T-helper 1 cell treated with Interleukin-12 subunit alpha and Interleukin-12 subunit beta and Interleukin-4 antibody, amounts not matched to agents 30 ng/mL and 1 ng/mL, for 36 hours (primary cell): ENCODE data around the gene GSE1. TPM values are rescaled to one million over a fixed set of nuclear protein-coding genes. Genes with fewer than 3 reads are reported as not detected.

Source experiments
- intact Hi-C: fragments of 100-400 bp; cut with micrococcal nuclease; formaldehyde crosslinking; loops from one replicate; pipeline ENCODE4 v1.15.1; 2024
- total RNA-seq: library from RNA; stranded (reverse); gene quantifications from 2 replicates; pipeline ENCODE4 v1.2.3, GENCODE V29; 2022

The GSE1 gene
- total RNA-seq, 1 donor from 2014 or later: 30.2 TPM

DNA sequence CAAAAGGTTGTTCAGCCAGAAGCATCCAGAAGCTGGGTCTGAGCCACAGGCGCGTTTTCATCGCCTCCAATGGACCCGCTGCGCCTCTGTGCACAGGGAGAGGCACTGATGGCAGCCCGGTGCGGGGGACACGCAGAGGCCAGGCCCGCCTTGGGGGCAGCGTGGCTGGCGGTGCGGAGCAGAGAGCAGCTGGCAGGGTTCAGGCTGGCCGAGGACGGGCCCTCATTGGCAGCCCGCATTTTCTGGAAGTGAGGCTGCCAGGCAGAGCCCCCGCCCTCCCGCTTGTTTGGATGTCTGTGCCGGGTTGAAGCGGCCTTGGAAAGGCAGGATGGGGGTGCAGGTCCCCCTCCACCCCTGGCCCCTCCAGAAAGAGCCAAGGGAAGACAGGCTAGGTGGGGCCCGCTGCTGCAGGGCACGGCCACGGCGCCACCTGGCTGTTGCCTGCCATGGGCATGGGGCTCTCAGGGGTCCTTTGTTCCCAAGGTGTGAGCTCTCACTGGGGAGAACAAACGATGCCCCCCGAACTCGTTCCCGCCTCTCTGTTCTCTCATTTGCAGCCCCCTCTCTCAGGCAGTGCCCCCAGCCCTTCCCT lies 18.8 kb downstream of the GSE1 start:
- intact Hi-C loops: no loop called here

DNA sequence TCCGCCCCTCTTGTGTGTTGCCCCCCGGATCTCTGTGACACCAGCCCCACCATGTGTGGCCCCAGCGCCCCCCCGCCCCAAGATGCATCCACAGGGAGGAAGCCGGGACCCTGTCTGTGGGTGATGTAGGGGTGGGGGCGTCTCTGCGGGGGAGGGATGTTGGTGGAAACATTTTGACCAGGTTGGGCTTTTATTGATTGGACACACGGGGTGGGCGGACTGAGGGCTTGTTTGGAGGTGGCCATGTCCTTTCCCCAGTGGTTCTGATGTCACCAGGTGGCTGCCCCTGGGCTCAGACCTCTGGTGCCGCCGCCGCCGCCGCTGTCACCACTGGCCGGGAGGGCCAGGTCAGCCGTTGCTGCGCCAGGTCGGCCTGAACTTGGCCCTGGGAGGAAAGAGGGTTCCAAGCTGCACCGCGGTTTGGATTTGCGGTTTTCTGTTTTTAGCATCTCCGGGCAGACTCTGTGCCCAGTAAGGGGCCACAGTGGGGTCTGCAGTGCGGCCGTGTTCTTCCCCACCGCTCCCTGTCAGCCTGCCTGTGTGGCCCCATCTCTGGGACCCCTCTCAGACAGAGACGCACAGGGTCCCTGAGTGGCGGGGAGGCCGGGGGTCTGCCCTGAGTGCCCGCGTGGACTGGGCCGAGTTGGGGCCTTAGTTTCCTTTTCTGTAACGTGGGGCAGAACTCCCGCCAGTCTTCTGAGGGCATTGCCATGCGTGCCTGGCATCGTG lies 19.8 kb downstream of the GSE1 start:
- intact Hi-C loops: no loop called here

DNA sequence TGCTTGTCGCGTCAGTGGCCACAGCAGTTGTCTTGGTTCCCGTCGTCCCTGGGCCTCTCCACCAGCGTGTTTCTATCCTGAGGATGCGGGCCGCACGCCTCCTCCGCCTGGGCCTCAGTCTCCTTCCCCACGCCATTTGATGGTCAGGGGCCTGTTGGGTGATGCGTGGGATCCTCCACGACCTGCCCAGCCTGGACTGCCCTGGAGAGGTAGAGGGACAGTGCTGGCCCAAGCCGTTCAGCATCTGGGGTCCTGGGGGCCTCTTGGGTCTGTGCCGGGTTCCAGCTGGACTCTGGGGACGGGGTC lies 20.3 kb downstream of the GSE1 start:
- intact Hi-C loops: no loop called here

DNA sequence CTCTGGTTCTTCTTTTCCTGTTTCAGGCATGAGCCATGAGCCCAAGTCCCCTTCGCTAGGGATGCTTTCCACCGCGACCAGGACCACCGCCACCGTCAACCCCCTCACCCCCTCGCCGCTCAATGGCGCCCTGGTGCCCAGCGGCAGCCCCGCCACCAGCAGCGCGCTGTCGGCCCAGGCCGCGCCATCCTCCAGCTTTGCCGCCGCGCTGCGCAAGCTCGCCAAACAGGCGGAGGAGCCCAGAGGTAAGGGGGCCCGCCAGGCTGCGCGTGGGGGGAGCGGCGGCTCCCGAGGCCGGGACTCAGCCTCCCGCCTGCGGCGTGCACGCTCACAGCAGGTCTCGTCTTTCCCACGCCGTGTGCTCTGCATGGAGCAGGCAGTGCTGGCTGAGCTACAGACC lies 20.8 kb downstream of the GSE1 start:
- intact Hi-C loops: no loop called here

DNA sequence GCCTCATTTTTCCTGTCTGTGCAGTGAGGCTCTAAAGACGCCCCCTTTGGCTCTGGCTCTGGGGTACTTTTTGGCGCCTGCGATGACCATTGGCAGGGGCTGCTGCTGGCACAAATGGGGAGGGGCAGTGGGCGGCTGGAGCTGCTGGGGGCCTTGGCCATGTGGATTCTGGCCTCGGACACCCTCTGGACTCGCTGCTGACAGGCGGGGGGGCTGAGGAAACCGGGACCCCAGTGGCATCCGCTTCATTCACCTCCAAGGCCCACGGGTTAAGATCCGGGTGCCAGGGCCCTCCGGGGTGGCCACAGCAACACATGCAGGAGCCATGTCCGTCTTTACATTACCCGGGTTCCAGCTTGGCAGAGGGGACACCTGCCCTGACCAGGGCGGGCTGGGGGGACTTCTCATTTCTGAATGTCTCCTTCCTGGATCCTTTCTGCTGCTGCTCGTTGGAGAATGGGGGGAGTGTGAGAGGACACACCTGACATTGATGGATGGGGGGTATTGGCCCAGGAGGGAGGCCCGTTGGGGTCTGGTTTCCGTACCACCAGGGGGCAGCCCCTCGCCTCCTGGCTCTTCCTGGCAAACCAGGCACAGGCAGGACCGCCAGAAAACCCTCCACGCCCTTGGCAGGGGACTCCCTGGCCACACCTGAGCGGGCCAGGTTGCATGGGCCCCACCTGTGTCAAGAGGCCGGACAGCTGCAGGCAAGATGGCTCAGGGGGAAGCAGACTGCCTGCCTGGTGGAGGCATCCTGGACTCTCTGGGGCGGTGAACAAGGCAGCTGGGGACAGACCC lies 21.8 kb downstream of the GSE1 start:
- intact Hi-C loops: no loop called here

DNA sequence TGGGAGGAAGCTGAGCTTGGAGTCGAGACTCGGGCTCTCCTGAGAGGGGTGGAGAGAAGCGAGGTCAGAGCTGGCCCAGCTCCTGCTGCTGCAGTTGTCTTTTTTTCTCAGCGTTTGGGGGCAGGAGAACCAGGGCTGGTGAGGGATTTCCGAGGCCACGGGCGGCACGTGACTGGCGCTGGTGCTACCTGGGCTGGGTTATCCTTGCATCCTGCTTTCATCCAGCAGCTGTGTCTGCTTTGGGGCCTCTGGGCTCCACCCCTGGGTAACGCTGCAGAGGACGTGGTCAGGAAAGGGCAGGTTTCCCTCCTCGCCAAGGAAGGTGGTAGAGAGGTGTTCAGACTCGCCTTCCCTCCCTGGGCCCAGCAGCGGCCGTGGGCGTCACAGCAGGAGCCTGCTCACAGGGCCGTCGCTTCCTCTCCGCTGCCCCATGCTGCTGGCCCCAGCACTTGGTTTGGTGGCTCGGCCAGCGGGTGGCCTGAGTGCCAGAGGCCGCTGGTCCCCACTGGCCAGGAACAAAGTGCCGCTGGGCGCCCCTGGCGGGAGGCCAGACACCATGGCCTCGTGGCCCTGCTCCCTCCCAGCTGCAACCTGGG lies 22.5 kb downstream of the GSE1 start:
- intact Hi-C loops: no loop called here

DNA sequence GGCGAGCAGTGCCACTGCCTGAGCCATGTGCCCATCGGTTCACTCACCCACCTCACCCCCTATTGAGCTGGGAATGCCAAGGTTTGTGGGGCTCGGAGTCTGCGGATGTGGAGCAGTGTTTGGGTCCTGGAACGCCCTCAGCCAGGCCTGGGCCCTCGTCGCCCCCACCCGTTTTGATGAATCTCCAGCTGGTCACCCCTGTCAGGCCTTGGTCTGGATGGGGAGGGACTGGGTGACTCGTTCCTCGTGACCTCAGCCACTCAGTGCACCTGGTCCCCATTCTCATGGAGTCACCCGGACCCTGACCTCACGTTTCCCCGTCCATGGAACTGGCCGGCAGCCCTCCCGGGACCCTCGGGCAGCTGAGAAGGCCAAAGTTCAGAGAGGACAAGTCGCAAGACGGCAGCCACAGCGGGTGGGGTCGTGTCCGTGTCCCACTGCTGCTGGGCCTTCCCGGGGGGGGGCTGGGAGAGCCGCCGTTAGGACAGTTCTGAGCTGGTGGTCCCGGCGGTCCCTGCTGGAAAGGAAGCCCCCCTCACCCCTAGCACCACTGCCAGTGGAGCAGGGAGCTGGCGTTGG lies 23.2 kb downstream of the GSE1 start:
- intact Hi-C loops: no loop called here

DNA sequence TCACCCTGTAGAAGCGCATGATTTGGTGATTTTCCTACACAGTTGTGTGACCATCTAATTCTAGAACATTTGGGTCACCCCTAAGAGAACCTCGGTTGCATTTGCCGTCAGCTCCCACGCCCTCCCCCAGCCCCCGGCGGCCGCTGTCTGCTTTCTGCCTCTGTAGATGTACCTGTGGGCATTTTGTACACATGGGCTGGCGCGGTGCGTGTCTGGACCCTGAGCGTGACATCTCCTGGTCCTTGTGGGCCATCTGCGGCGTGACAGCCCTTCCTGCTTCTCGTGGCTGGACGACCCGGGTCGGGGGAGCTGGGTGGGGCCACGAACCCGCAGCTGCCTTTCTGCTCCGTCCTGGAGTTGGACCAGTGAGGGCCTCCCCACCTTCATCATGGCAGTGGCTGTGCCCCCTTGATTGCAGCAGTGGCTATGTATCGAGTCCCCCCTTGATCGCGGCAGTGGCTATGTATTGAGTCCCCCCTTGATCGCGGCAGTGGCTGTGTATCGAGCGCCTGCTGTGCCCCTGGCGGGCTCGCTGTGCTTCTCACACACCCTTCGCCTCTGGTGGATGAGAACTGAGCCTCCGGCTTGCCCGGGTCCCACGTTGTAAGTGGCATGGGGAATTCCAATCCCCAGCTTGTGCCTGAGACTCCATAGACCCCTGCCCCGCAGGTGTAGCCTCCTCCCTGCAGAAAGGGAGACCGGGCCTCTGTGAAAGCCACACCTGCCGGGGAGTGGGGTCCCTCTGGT lies 24.1 kb downstream of the GSE1 start:
- intact Hi-C loops: no loop called here

DNA sequence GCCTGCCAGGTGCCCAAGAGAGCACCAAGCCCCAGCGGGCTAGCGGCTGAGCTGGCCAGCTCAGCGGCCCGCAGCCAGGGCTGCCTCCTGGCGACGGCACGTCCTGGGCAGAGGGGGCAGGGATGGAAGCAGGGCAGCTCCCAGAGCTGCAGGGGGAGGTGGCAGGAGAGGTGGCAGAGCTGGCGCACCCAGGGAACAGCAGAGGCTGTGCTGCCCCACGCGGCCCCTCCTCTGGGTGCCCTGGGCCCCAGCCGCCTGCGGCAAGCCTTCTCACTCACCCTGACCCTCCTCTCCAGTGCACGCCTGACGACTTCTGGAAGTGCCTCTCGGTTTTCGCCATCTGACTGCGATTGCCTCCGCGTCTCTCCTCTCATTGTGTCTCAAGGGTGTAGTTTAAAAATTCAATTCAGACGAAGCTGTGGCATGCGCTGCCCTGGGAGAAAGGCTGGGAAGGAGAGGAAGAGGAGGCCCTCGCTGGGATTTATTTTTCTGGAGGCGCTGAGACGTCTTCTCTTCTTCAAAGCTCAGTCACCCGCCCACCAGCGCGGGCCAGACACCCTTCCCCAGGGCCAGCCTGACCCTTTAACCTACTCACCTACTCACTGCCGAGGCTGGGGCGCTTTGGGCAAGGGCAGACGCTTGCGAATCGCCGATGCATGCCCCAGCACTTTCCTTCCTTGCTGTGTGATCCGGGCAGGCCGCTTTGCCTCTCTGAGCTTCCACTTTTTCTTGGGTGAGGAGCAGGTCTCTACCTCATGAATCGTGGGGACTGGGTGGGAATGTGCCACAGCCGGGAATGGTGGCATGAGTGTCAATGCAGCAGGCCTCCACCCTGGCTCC lies 24.9 kb downstream of the GSE1 start:
- intact Hi-C loops: no loop called here

DNA sequence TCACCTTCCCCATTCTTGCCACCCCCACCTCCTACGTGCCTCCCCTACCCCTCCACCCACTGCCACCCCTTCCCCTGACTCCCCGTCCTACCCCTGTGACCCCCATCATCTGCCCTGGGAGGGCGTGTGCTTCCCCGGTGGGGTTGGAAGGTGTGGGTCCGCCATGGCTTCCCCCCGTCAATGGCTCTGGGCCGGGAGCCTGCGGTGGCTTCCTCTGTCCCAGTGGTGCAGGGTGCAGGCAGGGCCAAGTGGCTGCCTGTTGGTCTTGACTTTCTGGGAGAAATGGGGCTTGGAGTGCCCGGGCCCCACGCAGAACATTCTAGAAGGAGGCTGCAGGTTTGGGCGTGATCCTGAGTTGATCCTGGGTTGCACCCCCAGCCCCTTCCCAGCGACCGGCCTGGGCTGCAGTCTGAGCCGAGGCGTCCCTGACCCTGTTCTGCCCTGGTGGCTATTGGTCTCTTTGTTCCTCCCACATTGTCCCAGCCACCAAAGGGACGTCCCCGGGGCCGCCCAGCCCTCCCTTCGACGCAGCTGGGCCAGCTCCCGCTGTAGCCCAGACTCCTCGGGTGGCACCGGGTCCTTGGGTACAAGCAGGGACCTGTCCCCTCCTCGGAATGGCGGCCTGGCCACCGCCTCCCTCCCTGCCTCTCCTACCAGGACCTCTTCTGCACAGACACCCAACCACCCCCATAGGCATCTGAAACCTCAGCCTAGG lies 25.7 kb downstream of the GSE1 start:
- intact Hi-C loops: no loop called here

DNA sequence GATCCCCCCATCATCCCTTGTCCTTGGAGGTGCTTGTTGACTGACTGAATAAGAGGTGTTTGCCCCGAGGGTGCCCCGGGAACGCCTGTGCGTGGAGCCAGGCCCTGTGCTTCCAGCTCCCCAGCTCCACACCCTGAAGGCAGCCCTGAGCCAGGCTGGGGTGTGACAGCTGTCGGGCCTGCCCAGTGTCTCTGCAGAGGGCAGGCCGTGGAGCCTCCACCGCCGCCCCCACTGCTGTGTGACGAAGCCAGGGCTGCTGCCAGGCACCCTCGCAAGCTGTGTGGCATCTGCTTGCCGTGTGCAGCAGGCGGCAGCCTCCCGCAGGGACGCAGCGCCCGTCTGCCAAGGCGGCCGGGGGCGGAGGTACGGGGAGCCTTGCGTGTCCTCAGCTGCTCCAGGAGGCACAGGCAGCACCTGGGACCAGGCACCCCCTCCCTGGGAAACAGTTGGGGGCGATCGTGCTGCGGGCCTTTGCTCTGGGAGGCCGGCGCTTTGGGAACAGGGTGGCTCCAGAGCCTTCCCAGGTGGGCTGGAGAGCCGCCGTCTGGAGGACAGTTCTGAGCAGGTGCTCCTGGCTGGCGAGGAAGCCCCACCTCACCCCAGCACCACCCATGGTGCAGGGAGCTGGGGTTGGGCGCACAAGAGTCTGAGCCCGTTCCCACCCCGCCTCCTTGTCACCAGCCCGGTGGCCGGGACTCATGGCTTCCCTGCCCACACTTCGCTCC lies 26.6 kb downstream of the GSE1 start:
- intact Hi-C loops: no loop called here

DNA sequence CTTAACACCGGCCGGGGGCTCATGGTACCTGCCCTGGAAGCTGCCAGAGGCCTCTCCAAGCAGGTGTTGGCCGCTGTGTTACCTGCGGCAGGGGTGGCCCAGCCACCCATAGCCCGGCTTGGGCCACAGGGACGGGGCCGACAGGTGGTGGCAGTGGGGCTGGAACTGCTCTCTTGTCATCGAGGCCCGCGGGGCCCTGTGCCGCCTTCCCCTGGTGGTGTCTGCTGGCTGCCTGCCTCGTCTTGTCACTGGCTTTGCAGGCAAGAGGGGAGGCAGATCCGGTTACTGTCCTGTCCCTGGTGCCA lies 27.1 kb downstream of the GSE1 start:
- intact Hi-C loops: no loop called here

DNA sequence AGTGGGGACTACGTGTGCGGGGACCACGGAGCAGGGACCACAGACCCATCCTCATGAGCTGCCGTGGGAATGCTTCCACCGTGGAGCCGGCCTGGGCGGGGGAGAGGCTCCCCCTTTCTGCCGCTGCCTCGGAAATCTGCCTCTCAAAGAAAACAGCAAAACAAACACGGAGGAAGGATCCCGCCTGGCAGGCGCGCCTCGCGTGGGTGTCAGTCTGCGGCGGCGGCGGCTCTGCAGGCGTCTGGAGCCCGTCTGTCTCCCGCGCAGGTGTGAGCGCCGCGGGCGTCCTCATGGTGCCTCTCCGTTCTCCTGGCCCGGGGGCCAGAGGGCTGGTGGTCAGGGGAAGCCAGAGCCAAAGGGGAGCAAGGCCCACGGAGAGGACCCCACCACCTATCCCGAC lies 27.5 kb downstream of the GSE1 start:
- intact Hi-C loops: no loop called here

DNA sequence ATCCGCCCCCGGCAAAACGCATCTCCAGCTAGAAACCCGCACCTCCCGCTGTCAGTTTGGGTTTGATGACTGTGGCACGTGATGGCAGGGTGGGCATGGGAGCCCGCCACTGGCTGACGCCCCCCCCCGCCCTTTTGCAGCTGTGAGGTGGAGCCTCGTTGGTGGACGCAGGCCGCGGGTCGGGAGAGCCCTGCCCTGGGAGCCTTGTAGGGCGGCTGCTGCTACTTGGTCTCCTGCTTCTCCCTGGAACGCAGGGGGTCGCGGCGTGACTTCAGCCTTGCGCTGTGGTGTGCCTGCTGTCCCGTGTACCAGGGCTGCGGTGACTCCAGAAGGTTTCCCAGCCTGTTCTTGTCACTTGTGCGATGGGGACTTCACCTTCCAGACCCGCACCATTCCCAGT lies 28.2 kb downstream of the GSE1 start:
- intact Hi-C loops: no loop called here

DNA sequence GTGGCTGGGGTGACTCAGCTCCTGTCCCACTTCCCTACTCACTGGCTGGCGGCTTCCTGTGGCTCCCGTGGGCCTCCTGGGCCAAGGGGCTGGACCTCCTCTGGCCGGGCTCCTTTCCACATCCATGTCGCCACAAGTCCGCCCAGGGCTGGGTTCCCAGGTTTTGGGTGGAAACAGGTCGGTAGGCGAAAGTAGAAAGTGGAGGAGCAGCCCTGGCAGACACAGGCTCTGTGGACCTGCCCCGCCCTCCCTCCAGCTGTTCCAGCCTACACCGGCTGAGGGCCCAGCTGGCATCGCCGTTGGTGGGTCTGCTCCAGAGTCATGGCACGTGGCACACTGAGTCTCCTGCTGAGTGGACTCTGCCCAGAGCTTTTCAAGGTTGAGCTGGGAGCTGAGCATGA lies 28.7 kb downstream of the GSE1 start:
- intact Hi-C loops: no loop called here

DNA sequence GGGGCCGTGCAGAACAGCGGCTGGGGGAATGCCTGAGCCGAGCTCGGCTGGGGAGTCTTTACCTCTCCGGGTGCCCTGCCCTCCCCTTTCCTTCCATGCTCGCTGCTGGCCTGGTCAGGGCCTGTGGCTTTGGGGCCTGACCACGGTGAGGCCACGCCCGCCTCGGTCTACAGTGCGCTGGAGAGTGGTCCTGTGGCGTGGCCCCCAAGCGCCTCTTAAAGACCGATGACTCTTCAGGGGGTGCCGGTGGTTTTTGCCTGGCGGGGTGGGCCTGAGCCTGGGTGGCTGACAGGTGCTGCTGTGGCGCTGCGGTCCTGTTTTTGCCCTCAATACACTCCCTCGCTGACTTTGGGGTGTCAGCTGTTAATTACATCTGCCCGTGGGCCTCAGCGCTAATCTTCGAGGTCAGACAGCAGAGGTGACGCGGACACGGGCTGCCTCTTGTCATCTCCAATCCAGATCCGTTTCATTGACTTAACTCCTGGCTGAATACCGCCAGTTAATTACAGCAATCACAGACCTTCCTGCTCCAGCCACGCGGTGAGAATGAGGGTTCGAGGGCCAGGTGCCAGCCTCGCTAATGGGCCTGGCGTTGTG lies 29.7 kb downstream of the GSE1 start:
- intact Hi-C loops: no loop called here

DNA sequence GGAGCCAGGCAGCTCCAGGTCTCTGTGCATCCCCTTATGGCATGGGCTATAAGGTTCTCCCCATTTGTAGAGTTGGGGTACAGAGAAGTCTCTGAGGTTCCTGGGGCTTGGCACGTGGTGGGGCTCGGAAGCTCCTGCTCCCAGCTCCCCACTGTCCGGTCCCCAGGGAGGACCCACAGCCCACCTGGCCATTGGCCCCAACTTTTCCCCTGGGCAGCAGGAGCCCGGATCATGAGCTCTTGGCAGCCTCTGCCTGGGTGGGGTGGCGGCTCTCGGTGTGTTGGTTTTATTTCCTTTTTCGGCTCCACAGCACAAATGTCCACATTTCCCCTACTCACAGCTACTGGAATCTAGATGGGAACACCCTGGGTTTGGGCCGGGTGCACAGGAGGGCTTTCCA lies 30.5 kb downstream of the GSE1 start:
- intact Hi-C loops: no loop called here

DNA sequence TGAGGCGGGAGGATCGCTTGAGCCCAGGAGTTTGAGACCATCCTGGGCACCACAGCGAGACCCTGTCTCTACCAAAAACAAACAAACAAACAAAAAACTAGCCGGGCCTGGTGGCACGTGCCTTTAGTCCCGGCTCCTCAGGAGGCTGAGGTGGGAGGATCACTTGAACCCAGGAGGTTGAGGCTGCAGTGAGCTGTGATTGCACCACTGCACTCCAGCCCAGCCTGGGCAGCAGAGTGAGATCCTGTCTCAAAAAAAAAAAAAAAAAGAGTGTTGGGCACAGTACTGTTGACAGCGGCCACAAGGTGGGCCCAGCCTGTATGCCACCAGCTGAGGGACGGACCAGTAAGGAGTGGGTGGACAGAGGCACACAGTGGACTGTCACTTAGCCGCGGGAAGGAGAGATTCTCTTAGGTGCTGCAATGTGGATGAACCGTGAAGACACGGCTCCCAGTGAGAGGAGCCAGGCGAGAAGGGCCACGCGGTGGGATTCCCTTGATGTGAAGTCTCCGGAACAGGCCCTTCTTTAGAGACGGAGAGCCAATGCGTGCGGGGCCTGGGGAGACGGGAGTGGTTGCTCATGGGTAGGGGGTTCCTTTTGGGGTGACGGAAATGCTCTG lies 31.1 kb downstream of the GSE1 start:
- intact Hi-C loops: no loop called here
